GM13977 (cell line): ENCODE measurements around the gene RNF141.

ENCODE experiments used
- DNase-seq: peaks from one replicate; pipeline ENCODE4 v3.0.0; 2012; ENCODE audit warnings: low spot score
- in situ Hi-C: fragments of 300-500 bp; cut with MboI; formaldehyde crosslinking; loops from one replicate; pipeline ENCODE4 v1.12.0; 2022; ENCODE audit warnings: low sequenced_read_pairs, low pct_unique_long_range_greater_than_20kb, mixed read lengths, inconsistent platforms; ENCODE audit not compliant: unreplicated experiment
- TF ChIP-seq, protein P1 (sequence below): IDR thresholded peaks from 2 replicates; pipeline ENCODE4 v1.5.1; 2012; ENCODE audit warnings: mild to moderate bottlenecking, control low read depth; ENCODE audit not compliant: insufficient read depth; ENCODE audit errors: extremely low read depth, missing control alignments

Gene RNF141

DNA sequence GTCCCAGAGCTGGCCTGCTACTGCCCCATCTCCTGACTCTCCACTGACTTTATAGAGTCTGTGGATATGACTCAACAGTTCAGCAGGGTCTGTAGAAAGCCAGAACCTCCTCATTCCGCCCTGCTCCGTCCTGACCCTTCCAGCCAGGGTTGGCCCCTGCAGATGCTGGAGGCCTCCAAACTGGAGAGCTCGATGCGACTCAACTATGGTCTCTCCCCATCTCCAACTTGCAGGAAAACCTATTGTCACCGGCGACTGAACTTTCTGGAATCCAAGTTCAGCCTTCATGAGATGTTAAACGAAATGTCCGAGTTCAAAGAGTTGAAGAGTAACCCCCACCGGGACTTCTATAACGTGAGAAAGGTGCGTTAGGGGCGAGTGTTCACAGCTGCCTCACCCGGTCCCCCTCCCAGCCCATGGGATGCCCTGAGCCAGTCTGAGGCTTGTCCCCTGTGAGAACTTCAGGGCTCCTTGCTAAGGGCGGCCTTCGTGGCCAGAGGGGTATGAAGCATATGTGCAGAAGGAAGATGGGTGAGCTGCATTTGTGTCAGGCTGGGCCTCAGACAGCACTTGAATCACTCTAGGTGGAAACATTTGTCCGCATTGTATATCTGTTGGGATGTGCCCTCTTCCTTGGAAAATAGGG, 53.9 kb downstream of the RNF141 start:
- DNase-seq: no peak
- TF ChIP-seq, protein P1, sequence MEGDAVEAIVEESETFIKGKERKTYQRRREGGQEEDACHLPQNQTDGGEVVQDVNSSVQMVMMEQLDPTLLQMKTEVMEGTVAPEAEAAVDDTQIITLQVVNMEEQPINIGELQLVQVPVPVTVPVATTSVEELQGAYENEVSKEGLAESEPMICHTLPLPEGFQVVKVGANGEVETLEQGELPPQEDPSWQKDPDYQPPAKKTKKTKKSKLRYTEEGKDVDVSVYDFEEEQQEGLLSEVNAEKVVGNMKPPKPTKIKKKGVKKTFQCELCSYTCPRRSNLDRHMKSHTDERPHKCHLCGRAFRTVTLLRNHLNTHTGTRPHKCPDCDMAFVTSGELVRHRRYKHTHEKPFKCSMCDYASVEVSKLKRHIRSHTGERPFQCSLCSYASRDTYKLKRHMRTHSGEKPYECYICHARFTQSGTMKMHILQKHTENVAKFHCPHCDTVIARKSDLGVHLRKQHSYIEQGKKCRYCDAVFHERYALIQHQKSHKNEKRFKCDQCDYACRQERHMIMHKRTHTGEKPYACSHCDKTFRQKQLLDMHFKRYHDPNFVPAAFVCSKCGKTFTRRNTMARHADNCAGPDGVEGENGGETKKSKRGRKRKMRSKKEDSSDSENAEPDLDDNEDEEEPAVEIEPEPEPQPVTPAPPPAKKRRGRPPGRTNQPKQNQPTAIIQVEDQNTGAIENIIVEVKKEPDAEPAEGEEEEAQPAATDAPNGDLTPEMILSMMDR: no peak
- in situ Hi-C loops: no loop called here

DNA sequence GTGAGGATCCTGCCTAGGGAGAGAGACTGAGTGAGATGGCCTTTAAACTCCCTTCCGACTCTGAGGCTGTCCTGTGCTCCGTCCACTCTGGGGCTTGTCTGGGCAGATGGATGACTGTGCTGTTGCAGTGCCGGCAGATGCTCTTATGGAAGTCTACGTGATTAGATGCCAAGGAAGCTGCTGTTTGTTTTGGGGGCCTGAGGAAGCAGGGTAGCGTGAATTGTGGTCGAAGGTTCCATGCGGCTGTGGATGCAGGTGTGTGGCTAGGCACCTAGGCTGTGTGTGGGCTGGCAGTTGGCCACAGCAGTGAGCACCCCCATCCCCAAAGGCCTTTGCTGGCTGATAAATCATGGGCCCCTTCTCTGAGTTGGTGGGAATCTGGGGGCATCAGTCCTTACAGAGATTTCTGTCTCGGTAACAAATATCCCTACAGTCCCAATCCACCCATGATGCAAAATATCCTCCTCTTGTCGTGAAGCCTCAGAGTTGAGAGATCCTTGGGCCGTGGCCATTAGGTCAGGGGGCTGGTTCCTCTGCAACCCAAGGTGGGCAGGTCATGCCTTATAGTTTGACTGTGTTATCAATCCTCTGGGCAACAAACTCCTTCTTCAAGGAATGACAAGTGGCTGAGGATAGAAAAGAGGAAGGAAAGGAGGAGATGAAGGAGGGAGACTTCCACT, 54.7 kb downstream of the RNF141 start:
- no peak for DNase-seq
- TF ChIP-seq, protein P1: no peak
- in situ Hi-C loops: no loop called here

DNA sequence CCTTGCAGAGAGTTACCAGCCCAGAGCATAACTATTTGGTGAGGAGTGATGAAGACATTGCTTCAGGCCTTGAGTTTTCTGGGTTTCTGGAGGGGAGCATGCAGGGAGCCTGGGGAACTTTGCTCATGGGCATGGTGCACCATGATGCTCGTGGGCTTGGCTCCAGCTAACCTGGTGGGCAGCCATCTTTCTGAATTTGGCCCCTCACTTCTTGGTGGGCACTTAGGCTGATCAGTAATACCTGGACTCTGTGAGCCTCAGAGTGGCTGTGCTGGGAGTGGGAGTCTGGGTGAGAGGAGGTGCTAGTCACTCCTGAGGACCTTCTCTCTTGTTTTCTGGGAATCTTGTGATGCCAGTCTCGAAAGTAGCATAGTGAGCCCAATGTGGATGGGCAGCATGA, 55.3 kb downstream of the RNF141 start:
- DNase-seq: no peak
- TF ChIP-seq, protein P1: no peak
- in situ Hi-C loops: no loop called here

DNA sequence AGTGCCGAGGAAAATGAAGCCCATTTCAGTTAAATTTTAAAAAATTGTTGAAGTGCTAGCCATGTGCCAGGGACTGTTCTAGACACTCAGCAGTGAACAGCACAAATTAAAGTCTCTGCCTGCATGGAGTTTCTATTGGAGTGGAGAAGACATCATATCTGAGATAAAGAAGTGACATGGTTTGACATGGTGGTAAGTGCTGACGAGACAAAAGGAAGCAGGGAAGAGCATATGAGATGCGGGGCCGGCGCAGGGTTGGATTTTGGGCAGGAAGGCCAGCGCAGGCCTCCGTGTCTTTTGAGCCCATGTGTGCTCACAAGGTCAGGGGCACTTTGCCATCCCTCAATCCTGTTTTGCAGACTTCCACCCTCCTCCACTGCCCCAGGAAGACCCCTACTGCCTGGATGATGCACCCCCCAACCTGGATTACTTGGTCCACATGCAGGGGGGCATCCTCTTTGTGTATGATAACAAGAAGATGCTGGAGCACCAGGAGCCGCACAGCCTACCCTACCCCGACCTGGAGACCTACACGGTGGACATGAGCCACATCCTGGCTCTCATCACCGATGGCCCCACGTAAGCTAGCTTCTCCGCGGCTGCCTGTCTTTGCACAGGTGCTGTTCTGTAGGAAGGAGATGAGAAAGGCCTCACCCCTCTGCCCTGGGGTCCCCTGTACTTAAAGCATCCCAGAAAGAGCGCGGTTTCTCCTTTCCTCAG, 56.4 kb downstream of the RNF141 start:
- no peak for DNase-seq

DNA sequence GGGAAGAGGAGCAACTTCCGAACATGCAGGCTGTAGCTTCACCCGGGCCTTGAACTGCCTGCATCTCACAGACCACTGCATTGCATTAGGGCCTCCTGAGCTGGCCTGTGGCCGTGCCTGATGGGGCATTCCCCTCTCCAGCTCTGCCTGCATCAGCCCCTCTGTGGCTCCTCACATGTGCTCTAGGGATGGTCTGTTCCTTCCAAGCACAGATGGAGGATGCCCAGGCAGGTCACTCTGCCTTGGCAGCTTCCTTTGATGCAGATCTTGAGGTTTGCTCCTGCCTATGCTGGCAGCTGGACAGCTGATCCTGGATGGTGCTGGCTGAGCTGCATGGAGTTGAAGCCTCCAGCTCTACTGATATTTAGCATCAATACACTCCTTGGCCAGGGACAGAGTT, 57.4 kb downstream of the RNF141 start:
- TF ChIP-seq, protein P1: no peak
- no peak for DNase-seq
- in situ Hi-C loops: no loop called here

More for the DNA sequence above, 56.4 kb downstream of the RNF141 start:
- TF ChIP-seq, protein P1: no peak
- in situ Hi-C loops: no loop called here

DNA sequence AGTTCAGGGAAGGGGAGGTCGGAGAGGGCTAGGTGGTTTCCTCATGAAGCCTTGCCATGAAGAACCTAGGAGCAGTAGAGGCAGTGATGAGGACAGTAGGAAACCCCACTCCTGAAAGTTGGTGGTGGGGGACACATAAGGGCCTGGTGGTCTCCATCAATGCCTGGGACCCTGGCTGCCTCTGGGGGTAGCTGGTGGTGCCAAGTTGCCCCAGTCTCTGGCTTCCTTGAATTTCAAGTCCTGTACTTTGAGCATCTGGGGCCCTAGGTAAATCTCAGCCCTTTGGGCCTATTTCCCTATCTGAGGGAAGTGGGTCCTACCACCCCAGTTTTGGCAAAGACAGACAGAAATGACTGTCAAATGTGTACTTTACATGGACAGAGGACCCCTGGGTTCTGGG, 57.8 kb downstream of the RNF141 start:
- TF ChIP-seq, protein P1: no peak
- DNase-seq: no peak
- in situ Hi-C loops: no loop called here
